Stimulated activated CD8-positive, alpha-beta memory T cell treated with anti-CD3 and anti-CD28 coated beads, Interleukin-2, amount 100 ng/mL, for 1 hour (primary cell): Measurements from ENCODE around the gene TMEM63C.
"Not testable (repeated sequence)": the region's sequence is repeated elsewhere in the genome, so short reads cannot be mapped to it uniquely, and the experiment has no call there.

ENCODE experiments used
- DNase-seq, 2 donors: peaks; one replicate each; pipeline ENCODE4 v3.0.0-alpha.2; 2020; ENCODE audit warnings: low read depth in 2 of 2

TMEM63C gene

DNA sequence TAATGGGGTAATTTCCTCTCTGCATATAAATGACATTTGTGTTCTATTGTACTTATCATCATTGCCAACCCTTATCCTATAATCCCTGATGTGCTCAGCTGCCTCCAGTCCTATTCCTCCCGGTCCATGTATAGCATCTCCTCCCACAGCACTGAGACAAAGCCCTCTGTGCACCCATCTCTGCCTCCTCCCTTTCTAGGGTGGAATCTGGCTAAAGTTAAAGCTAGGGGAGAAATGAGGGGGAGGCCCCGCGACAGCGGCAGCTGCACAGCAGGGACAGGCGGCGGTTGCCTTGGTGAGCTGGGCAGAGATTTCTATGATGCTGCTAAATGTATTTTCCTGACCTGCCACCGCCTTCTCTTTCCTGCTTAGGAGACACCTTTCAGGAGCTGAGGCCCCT is 27.2 kb upstream of the TMEM63C start:
- no peak for DNase-seq

DNA sequence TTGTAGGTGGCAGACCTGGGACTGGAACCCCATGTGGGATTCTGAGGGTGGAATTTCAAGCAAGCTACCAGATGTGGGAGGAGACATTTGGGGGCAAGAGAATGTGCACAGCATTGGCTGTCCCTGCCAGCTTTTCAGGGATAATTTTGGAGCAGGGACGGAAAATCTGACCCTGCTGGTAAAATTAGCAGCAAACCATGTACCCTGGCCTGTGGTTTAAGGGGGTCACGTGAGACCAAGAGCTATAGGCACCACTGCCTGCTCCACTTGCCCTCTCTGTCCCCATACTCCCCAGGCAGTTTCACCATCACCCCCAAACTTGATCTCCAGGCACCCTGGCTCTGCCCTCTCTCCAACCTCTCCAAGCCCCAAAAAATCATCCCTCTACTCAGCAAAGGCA is 26.5 kb upstream of the TMEM63C start:
- DNase-seq = no peak

DNA sequence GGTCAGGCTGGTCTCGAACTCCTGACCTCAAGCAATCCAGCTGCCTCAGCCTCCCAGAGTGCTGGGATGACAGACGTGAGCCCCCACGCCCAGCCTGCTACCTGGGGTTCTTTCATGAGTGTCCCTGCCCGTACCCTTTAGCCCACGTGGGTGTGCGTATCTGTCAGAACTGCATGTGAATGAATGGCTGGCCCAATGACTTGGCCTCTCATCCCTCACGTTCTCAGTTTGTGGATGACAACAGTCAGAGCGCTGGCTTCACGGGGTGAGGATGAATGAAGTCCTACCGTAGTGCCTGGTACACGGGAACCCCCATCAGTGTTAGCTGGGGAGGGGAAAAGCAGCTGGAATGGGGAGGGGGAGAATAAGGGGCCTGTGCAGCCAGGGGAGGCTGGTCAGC is 23.9 kb upstream of the TMEM63C start:
- no peak for DNase-seq

DNA sequence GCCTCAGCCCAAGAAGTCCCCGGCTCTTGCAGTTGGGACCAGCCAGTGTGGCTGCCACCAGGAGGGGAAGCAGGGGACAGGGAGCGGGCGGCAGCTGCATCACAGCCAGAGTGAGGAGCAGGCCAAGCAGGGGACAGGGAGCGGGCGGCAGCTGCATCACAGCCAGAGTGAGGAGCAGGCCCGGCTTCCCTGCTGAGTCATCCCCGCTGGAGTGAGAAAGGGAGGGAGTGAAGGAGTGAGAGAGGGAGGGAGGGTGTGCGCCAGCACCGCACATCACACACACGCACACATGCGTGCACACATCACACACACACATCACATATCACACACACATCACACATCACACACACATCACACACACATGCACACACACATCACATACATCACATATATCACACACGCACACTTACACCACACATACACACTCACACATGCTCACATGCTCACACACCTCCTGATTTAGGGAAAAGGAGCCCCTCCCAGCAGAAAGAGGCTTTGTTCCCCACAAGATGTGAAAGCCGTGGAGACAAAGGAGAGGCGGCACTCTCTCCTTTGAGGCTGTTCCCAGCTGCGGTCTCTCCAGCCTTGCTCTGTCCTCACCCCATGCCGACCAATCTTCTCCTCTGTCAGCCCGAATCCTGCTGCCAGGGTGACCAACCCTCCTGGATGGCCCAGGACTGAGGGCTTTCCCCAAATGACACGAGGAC is 23.3 kb upstream of the TMEM63C start:
- DNase-seq = no peak

DNA sequence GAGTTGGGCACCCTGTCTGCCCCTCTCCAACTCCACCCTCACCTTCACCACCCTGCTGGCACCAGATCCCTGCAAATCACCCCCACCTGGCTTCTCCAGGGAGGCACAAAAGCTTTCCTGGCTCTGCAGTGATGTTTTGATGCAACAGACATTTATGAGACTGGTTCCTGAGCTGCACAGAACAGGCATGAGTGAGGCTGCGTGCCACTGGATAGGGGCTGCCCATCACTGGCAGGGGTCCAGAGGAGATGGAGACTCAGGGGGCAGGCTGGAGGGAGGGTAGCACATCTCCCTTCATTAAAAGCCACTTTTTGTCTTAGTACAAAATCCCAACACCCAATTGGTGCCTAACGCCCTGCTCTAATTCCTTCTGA is 22.7 kb upstream of the TMEM63C start:
- no peak for DNase-seq

DNA sequence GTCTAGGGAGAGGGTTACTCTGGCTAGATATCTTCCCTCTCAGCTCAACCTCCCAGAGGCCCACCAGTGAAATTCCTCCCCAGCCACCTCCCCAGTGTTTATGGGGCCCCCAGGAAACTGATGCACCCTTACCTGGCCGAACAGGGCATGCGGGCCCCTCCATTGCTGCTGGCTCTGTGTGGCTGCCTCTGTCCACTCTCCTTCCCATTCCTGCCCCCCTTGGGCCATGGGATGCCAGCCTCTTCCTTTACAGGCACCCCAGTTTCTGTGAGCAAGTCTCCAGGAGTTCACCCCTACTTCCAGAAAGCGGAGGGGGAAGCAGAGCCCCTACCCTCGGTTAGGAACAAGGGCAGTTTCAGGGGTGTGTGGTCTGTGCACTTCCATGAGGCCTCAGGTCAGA is 20.6 kb upstream of the TMEM63C start:
- no peak for DNase-seq

DNA sequence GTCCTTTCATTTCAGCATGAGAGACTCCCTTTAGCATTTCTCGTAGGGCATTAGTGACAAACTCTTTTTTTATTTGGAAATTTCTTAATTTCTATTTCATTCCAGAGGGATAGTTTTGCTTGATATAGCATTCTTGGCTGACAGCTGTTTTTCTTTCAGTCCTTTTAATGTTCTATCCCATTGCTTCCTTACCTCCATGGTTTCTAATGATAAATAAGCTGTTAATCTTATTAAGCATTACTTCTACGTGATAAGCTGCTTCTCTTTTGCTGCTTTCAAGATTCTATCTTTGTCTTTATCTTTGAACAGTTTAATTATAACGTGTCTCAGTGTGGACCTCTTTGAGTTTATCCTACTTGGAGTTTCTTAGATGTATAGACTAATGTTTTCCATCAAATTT is 11.6 kb upstream of the TMEM63C start:
- no peak for DNase-seq

GRCh38 chr14:77172916-77173315 is 8.7 kb upstream of the TMEM63C start:
- no peak for DNase-seq

DNA sequence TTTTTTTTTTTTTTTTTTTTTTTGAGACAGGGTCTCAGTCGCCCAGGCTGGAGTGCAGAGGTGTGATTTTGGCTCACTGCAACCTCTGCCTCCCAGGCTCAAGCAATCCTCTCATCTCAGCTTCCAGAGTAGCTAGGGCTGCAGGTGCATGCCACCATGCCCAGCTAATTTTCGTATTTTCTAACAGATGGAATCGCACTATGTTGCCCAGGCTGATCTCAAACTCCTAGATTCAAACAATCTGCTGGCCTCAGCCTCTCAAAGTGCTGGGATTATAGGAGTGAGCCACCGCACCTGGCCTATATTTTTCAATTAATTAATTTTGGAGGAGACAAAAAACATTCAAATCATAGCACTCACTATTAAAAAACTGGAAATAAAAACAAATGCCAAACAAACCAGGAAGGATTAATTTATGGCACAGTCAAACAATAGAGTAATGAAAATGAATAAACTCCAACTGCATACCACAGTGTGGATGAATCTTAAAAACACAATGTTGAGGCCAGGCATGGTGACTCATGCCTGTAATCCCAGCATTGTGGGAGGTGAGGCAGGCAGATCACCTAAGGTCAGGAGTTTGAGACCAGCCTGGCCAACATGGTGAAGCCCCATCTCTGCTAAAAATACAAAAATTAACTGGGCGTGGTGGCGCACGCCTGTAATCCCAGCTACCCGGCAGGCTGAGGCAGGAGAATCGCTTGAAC is 7.5 kb upstream of the TMEM63C start:
- DNase-seq = not testable (repeated sequence)

GRCh38 chr14:77175843-77176242 is 5.8 kb upstream of the TMEM63C start:
- DNase-seq = no peak

DNA sequence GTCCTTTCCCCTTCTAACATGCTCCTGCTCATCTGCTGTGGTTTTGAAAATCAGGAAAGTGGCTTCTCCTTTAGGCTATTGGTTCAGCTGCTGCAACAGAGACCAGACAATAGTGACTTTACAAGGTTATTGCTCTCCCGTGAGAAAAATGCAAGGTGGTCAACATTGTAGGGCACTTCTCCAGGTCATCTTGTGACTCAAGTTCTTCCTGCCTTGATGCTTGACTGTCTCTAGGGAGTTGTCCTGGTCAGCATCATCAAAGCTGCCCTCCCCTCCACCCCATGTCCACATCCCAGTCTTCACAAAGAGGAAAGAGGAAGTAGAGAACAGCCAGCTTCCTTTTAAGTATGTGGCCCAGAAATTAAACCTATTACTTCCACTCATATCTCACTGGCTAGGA is 3.9 kb upstream of the TMEM63C start:
- DNase-seq = no peak

DNA sequence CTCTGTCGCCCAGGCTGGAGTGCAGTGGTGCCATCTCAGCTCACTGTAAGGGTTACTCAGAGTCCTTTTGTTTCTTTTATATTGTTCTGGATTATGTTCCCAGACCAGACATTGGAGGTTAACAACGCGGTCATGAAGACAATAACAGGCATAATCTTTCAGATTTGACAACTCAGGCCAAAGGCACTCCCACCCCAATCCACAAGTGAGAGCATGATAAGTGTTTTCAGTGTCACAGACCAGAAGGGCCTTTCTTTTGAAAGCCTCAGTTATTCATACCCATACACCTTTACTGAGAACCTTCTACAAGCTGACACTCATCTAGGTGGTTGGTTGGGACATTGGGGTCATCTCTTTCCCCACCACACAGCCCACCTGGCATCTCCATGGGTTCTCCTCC is 2.9 kb upstream of the TMEM63C start:
- DNase-seq = no peak

GRCh38 chr14:77180726-77181602 is 634 bp upstream of the TMEM63C start:
- no peak for DNase-seq

DNA sequence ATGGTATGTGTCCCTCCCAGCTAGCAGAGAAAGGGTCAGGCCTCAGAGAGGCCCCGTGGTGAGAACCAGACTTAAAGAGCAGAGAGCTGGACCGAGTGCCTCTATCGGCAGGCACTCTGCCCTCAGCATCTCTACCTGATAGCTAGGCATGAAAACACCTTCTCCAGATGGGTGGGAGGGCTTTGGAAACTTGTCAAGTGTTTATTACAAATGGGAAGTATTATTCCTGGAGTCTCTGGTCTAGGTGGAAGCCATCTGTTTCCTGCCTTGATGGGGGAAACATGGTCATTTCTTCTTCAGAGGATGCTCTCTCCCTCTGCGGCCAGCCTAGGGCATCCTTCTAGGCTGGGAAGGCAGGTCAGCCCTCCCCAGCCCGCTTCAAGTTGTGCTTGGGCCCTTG is 2.3 kb downstream of the TMEM63C start:
- DNase-seq = no peak

GRCh38 chr14:77184396-77185092 is 2.9 kb downstream of the TMEM63C start:
- DNase-seq = no peak

- no peak for DNase-seq
Observed at GRCh38 chr14:77185093-77185465, 3.5 kb downstream of the TMEM63C start.

DNA sequence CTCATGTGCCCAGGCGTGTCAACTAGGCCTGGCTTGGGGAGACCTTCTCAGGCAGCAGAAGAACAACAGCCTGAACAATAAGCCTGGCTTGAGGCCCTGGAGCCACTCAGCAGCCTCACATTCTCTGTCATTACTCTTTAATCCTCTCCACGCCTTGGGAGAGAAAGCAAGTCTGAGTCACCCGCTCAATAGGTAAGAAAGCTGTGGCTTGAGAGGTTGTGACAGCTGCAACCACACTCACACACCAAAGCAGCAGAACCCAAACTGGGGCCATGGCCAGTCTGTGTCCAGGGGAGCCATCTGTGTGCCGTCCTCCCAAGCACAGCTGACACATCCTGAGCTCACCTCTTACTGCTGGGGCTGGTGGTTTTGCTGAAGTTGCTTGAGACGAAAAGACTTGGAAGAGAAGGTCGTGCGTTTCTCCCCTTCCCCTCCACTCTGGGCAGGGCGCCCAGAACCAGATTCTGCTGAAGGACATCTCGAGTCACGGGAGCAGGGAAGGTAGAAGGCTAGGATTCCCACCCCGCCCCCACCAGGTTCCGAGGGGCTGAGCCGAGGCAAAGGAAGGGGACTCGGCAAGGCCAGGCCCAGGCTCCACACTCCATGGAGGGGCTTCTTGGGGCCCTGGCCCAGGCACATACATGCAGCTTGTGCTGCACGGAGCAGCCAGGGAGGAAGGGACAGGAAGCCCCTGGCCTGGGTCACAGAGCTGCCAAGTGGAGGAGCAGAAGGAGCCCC is 5.5 kb downstream of the TMEM63C start:
- no peak for DNase-seq

- DNase-seq = no peak
Observed at GRCh38 chr14:77187649-77188012, 6.0 kb downstream of the TMEM63C start.

DNA sequence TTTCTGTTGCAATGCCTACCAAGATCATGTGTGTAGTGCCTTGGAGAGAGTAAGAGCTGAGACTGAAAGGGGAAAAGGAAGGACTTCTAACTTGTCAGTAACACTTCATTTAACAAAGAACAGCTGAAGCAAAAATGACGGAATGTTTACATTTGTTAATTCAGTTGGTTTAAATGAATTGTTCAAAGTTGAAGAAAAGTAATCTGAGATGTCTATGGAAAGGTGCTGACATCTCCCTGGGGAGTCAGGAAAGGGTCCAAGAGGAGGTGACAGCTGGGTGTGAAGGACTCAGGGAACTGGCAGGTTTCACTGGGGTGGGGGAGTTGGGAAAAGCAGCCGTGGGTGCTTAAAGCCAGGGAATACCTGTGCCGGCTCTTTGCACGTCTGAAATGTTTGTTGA is 7.9 kb downstream of the TMEM63C start:
- DNase-seq = no peak

DNA sequence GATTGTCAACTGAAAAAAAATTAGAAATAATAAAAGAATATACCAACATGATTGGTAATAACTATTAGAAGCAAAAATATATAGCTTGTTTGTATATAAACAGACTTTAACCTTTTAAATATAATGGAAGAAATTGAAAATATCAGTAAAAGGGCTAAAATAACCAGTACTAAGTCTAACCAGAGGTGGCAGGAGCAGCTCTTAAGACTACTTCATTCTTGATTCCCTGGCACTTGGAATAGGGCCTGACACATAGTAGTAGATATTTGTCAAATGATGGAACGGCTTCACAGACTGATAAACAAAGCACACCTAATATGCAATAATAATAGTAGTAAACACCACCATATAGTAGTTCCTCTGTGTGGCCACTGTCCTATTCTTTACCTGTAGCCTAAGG is 9.4 kb downstream of the TMEM63C start:
- no peak for DNase-seq

DNA sequence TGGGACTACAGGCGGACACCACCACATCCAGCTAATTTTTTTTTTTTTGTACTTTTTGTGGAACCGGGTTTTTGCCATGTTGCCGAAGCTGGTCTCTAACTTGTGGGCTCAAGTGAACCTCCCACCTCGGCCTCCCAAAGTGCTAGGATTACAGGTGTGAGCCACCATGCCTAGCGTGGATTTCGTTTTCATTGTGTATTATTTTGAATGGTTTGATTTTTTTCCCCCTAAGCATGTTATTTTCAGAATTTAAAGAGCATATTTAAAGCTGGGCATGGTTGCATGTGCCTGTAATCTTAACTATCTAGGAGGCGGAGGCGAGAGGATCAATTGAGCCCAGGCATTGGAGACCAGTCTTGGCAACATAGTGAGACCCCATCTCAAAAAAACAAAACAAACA is 13.1 kb downstream of the TMEM63C start:
- no peak for DNase-seq

GRCh38 chr14:77195766-77196165 is 14.2 kb downstream of the TMEM63C start:
- no peak for DNase-seq
